K562 (cell line): Measurements from ENCODE around the gene NDUFB7.

Experiments
- ARNT ChIP-seq, 2 experiments: fragments of 450-650 bp; IDR thresholded peaks; 2 replicates each; pipeline ENCODE4 v1.6.1; 2016; ENCODE audit warnings: mild to moderate bottlenecking in 1 of 2
- GABPA ChIP-seq: fragments of 200-800 bp; sonication (Bioruptor generic); conservative IDR thresholded peaks from 2 replicates; pipeline ENCODE4 v1.6.1; 2016; ENCODE audit warnings: low read depth, missing genetic modification characterization, missing compliant biosample characterization
- PBX2 ChIP-seq, 2 experiments: IDR thresholded peaks in 1 of 2; conservative IDR thresholded peaks in 1 of 2; 2 replicates each; pipeline ENCODE4 v1.6.1; 2016; ENCODE audit warnings: low read depth in 2 of 2, mild to moderate bottlenecking in 1 of 2, missing compliant biosample characterization in 1 of 2, missing genetic modification characterization in 1 of 2, moderate library complexity in 1 of 2

- TF ChIP-seq PBX2 (CRISPR knock-in tag; IDR thresholded peaks at IDR 0.05; ENCODE audit: low read depth) = no peak
- no peak for TF ChIP-seq PBX2 (tag; conservative IDR thresholded peaks at IDR 0.05; ENCODE audit: low read depth)
- no peak for TF ChIP-seq GABPA
- no peak for TF ChIP-seq ARNT (IDR thresholded peaks at IDR 0.05)
Measured at GRCh38 chr19:14554382-14554812, 17.5 kb downstream of the NDUFB7 start.
